Lung microvascular endothelial cell (primary cell): ENCODE data around the gene TNN. TPM values are rescaled to one million over a fixed set of nuclear protein-coding genes. Genes with fewer than 3 reads are reported as not detected.

Experiments
- total RNA-seq: library from RNA; depleted of rRNA; stranded (reverse); fragments of >200 nt; gene quantifications from 2 replicates; pipeline ENCODE4 v1.2.1, GENCODE V29; 2014

The TNN gene
- total RNA-seq, 1 donor from 2014 or later = not detected

Other genes with a start within 250 kb of the TNN start
- 205 and 267 TPM in 2 replicates for gene CACYBP, start 67.9 kb upstream of the TNN start, total RNA-seq
- 33.9 and 38.8 TPM in 2 replicates for gene MRPS14, start 44.4 kb upstream of the TNN start, total RNA-seq
- gene KIAA0040, start 124.9 kb downstream of the TNN start, total RNA-seq = 4.2 and 11.6 TPM in 2 replicates